Metanephros (tissue), 1 donor: Measurements from ENCODE around the gene POLRMT. TPM values are rescaled to one million over a fixed set of nuclear protein-coding genes. Genes with fewer than 3 reads are reported as not detected.

Experiments
- total RNA-seq: library from RNA; depleted of rRNA; stranded (reverse); fragments of >200 nt; gene quantifications from one replicate; pipeline ENCODE4 v1.2.3, GENCODE V29; 2014

POLRMT gene
- total RNA-seq = 30.9 TPM

DNA sequence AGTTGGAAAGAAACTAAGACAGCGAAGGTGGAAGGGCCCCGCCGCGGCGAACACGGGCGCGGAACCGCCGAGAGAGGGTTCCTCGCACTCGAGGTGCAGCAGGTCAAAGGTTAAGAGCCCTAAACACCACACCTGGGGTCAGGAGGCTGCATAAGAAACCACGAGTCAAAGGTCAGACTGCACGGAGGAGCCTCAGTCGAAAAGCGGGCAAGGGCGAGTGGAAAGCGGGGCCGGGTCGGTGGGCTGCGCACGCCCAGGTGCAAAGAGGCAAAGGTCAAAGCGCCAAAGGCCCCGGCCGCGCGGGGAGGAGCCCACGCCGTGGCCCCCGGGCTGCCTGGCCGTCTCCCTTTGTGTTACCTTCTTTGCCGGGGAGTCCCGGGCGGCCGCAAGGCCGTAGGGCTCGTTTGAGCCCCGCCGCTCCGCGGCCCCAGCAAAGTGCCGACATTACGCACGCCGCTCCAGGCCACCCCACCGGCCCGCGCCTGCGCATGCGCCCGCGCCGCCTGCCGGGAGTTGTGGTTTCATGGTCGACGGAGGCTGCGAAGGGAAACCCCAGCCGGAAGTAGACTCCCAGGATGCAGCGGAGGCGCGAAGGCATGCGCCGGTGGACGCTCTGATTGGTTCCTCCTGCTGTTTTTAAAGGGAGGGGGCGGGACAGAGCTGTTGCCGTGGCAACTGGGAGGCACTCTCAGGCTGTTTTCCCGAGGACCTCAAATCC lies at the start of gene POLRMT:
Gene POLRMT, minus strand, starts transcription at position 470 of the 718 bp plus-strand sequence. Its CDS starts 25 bp downstream, at position 445.

GRCh38 chr19:676339-677105 lies 43.2 kb upstream of the POLRMT start, which contains the start of gene FSTL3:
Gene FSTL3, plus strand, starts transcription at chr19:676392. Its CDS starts 32 bp downstream, at chr19:676424.

DNA sequence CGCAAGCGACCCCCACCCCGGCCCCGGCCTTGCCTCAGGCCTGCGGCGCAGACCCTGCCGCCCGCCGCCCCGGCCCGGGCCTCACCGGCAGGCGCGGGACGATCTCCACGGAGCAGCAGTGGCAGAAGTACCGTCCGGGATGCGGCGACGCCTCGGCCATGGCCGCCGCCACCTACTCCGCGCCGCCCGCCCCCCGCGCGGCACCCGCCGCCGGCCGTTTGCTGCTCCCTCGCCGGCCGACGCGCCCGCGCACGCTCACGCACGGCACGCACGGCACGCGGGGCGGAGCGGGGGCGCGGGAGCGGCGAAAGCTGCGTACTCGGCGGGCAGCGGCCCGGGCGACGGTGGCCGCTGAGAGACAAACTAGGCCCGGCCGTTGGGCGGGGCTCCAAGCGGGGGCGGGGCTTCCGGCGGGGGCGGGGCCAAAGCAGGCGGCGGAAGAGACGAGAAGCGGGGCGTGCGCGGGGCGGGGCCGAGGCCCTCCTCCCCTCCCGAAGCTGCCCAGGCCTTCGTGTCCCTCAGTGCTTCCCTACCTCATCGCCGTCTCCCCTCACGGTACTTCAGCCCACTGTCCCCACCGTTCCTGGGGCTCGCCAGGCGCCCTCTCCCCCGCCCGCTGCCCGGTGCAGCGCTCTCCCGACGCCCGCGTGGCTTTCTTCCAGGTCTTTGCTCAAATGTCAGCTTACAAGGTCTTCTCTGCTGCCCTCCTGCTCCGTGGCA lies 29.8 kb upstream of the POLRMT start, which contains the start of gene RNF126:
Gene RNF126, minus strand, starts transcription at position 253 of the 720 bp plus-strand sequence. Its CDS starts 93 bp downstream, at position 160.

GRCh38 chr19:639253-640160 lies 6.2 kb upstream of the POLRMT start, which contains the start of gene FGF22:
Gene FGF22, plus strand, starts transcription at chr19:639879. Its CDS starts 47 bp downstream, at chr19:639926.

DNA sequence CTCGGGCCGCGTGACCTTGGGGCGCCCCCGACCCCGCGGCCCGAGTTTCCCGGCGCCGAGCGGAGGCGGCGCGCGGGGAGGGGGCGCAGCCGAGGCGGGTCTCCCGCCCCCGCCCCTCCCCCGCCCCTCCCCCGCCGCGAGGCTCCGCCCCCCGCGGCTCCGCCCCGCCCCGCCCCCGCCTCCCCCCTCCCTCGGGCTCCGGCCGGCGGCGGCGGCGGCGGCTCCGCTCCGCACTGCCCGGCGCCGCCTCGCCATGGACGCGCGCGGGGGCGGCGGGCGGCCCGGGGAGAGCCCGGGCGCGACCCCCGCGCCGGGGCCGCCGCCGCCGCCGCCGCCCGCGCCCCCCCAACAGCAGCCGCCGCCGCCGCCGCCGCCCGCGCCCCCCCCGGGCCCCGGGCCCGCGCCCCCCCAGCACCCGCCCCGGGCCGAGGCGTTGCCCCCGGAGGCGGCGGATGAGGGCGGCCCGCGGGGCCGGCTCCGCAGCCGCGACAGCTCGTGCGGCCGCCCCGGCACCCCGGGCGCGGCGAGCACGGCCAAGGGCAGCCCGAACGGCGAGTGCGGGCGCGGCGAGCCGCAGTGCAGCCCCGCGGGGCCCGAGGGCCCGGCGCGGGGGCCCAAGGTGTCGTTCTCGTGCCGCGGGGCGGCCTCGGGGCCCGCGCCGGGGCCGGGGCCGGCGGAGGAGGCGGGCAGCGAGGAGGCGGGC lies 43.5 kb downstream of the POLRMT start, which contains the start of gene HCN2:
Gene HCN2, plus strand, starts transcription at position 189 of the 703 bp plus-strand sequence. Its CDS starts 65 bp downstream, at position 254.

DNA sequence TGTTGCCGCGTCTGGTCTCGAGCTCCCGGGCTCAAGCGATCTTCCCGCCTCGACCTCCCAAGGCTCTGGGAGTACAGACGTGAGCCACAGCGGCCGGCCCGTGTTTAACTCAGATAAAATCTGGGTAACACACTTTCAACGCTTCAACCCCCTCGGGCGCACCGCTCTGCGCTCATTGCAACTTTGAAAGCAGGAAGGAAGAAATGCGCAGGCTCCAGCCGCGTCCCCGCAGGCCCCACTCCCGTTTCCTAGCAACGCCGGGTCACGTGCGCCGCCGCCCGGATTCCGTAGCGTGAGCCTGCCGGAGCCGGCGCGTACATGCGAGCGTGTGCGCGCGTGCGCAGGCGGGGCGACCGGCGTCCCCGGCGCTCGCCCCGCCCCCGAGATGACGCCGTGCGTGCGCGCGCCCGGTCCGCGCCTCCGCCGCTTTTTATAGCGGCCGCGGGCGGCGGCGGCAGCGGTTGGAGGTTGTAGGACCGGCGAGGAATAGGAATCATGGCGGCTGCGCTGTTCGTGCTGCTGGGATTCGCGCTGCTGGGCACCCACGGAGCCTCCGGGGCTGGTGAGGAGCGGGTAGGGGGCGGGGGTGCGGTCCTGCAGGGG lies 61.1 kb downstream of the POLRMT start, which contains the start of gene BSG:
Gene BSG, plus strand, starts transcription at position 457 of the 603 bp plus-strand sequence. Its CDS starts 39 bp downstream, at position 496.

Other genes with a start within 250 kb of the POLRMT start
- 1.6 TPM for gene C2CD4C, start 224.4 kb downstream of the POLRMT start, total RNA-seq
- gene SHC2, start 172.5 kb downstream of the POLRMT start, total RNA-seq = 30.6 TPM
- gene MADCAM1, start 137.1 kb downstream of the POLRMT start, total RNA-seq = 3.6 TPM
- gene TPGS1, start 126.0 kb downstream of the POLRMT start, total RNA-seq = 30.3 TPM
- 72.5 TPM for gene CDC34, start 101.8 kb downstream of the POLRMT start, total RNA-seq
- gene GZMM, start 89.5 kb downstream of the POLRMT start, total RNA-seq = 1.2 TPM
- gene BSG, start 60.9 kb downstream of the POLRMT start, total RNA-seq = 363 TPM
- gene HCN2, start 43.7 kb downstream of the POLRMT start, total RNA-seq = 0.53 TPM
- gene FGF22, start 6.3 kb upstream of the POLRMT start, total RNA-seq = 0.88 TPM
- 27.6 TPM for gene RNF126, start 29.7 kb upstream of the POLRMT start, total RNA-seq
- gene FSTL3, start 42.9 kb upstream of the POLRMT start, total RNA-seq = 29.4 TPM
- 3.1 TPM for gene PRSS57, start 61.9 kb upstream of the POLRMT start, total RNA-seq
- gene PALM, start 75.4 kb upstream of the POLRMT start, total RNA-seq = 74.6 TPM
- gene MISP, start 117.6 kb upstream of the POLRMT start, total RNA-seq = 10.3 TPM
- gene PTBP1, start 163.9 kb upstream of the POLRMT start, total RNA-seq = 301 TPM
- 10.9 TPM for gene PLPPR3, start 188.4 kb upstream of the POLRMT start, total RNA-seq
- 30.4 TPM for gene AZU1, start 194.3 kb upstream of the POLRMT start, total RNA-seq
- gene PRTN3, start 207.5 kb upstream of the POLRMT start, total RNA-seq = 93.5 TPM
- 59.8 TPM for gene ELANE, start 218.8 kb upstream of the POLRMT start, total RNA-seq
- 16.5 TPM for gene CFD, start 226.1 kb upstream of the POLRMT start, total RNA-seq